GM12875 (cell line): ENCODE results near the gene SRGAP1.

ENCODE experiments used
- H3K4me3 ChIP-seq: one replicate; pipeline ENCODE4 v1.5.1; 2011; ENCODE audit warnings: low read depth, low read length, control low read depth
- CTCF ChIP-seq: IDR thresholded peaks from 2 replicates; pipeline ENCODE4 v1.5.1; 2011; ENCODE audit warnings: low read depth, mild to moderate bottlenecking, control low read depth, inconsistent platforms, low read length, moderate library complexity, borderline replicate concordance; ENCODE audit not compliant: insufficient read depth

SRGAP1 gene

GRCh38 chr12:63845726-63846125, 1.2 kb downstream of the SRGAP1 start:
- TF ChIP-seq CTCF, result no peak
- H3K4me3 ChIP-seq, result no peak overlapping the region

- H3K4me3 ChIP-seq, result no peak overlapping the region
- TF ChIP-seq CTCF, result no peak
These were observed 1.9 kb downstream of the SRGAP1 start for GRCh38 chr12:63846238-63846967.

GRCh38 chr12:63848450-63848849, 4.0 kb downstream of the SRGAP1 start:
- H3K4me3 ChIP-seq, result no peak overlapping the region
- TF ChIP-seq CTCF, result no peak

- no peak for TF ChIP-seq CTCF
- no peak overlapping the region for H3K4me3 ChIP-seq
These were observed 4.7 kb downstream of the SRGAP1 start for GRCh38 chr12:63849106-63849620.

- H3K4me3 ChIP-seq, result no peak overlapping the region
- no peak for TF ChIP-seq CTCF
These were observed 5.1 kb downstream of the SRGAP1 start for GRCh38 chr12:63849641-63850040.

- no peak for TF ChIP-seq CTCF
- H3K4me3 ChIP-seq, result no peak overlapping the region
These were observed 9.5 kb downstream of the SRGAP1 start for GRCh38 chr12:63853978-63854377.

GRCh38 chr12:63855299-63855698, 10.8 kb downstream of the SRGAP1 start:
- no peak for TF ChIP-seq CTCF

More at GRCh38 chr12:63855299-63855698, 10.8 kb downstream of the SRGAP1 start:
- H3K4me3 ChIP-seq, result no peak overlapping the region
